ENCODE data around the gene MAP4K2. TPM values are rescaled to one million over a fixed set of nuclear protein-coding genes. Genes with fewer than 3 reads are reported as not detected.

Gene MAP4K2
- total RNA-seq, 2 donors from 2014 or later = 19.4 to 20.4 TPM

GRCh38 chr11:64810271-64810890, 7.4 kb upstream of the MAP4K2 start, which contains the start of gene MEN1:
Gene MEN1, minus strand, starts transcription at chr11:64810551. Its CDS starts 442 bp downstream, at chr11:64810109.
- no peaks in the 10 kb centered on the region for H3K27me3 ChIP-seq
- H3K4me3 ChIP-seq = peak within 1 kb of the TSS; percentile 85 to 90
- H3K27ac ChIP-seq = peak within 1 kb of the TSS; percentile 72 to 80
- peaks cover 5% of the 10 kb centered on the region for H3K36me3 ChIP-seq
- no peaks in the 10 kb centered on the region for H3K9me3 ChIP-seq
- H3K4me1 ChIP-seq = peaks cover 0 to 12% of the 10 kb centered on the region in 2 donors
- peak in 1 of 2 donors; percentile 22 for TF ChIP-seq CTCF (IDR thresholded peaks at IDR 0.05)
- DNase-seq (ENCODE audit: low spot score) = peak; percentile 97

- Histone ChIP-seq H3K9me3 (no peaks in the 10 kb centered on the region), H3K27ac (peak overlapping the region; percentile 72 to 80), H3K4me3 (peak overlapping the region; percentile 85 to 90), H3K4me1 (peaks cover 0 to 12% of the 10 kb centered on the region in 2 donors), H3K36me3 (peaks cover 10% of the 10 kb centered on the region), H3K27me3 (no peaks in the 10 kb centered on the region)
- DNase-seq (ENCODE audit: low spot score) = no peak
- no peak for TF ChIP-seq CTCF (IDR thresholded peaks at IDR 0.05)
These were observed 6.8 kb upstream of the MAP4K2 start for GRCh38 chr11:64809781-64810241.

GRCh38 chr11:64805481-64805880, 2.5 kb upstream of the MAP4K2 start:
- H3K36me3 ChIP-seq = peaks cover 13% of the 10 kb centered on the region
- no peaks in the 10 kb centered on the region for H3K27me3 ChIP-seq
- H3K27ac ChIP-seq = no peak overlapping the region
- H3K4me1 ChIP-seq = peaks cover 0 to 38% of the 10 kb centered on the region in 2 donors
- H3K9me3 ChIP-seq = no peaks in the 10 kb centered on the region
- no peak for DNase-seq (ENCODE audit: low spot score)
- no peak for TF ChIP-seq CTCF (IDR thresholded peaks at IDR 0.05)
- H3K4me3 ChIP-seq = no peak overlapping the region

GRCh38 chr11:64804346-64805210, 1.6 kb upstream of the MAP4K2 start:
- Histone ChIP-seq H3K4me3 (no peak overlapping the region), H3K4me1 (peaks cover 0 to 33% of the 10 kb centered on the region in 2 donors), H3K27me3 (no peaks in the 10 kb centered on the region), H3K36me3 (peaks cover 13% of the 10 kb centered on the region), H3K9me3 (no peaks in the 10 kb centered on the region), H3K27ac (peak overlapping the region; percentile 86 to 92)
- DNase-seq (ENCODE audit: low spot score) = no peak
- TF ChIP-seq CTCF (IDR thresholded peaks at IDR 0.05) = no peak

GRCh38 chr11:64803846-64804345, 882 bp upstream of the MAP4K2 start:
- Histone ChIP-seq H3K27me3 (no peaks in the 10 kb centered on the region), H3K4me3 (peak overlapping the region; percentile 65 to 71), H3K27ac (peak overlapping the region; percentile 86 to 92), H3K9me3 (no peaks in the 10 kb centered on the region), H3K4me1 (peaks cover 0 to 27% of the 10 kb centered on the region in 2 donors), H3K36me3 (peaks cover 13% of the 10 kb centered on the region)
- no peak for TF ChIP-seq CTCF (IDR thresholded peaks at IDR 0.05)
- DNase-seq (ENCODE audit: low spot score) = no peak

All from right atrium auricular region (tissue), 2 donors.